Measurements from ENCODE around the gene LHFPL2.

Gene LHFPL2

GRCh38 chr5:78655746-78656290 lies 7.2 kb upstream of the LHFPL2 start:
- H3K9me3 ChIP-seq: no peaks in the 10 kb centered on the region
- no peaks in the 10 kb centered on the region for H3K4me1 ChIP-seq (ENCODE audit: control insufficient read depth in 1 of 2, insufficient read depth in 1 of 2, low read depth in 1 of 2, low read length in 1 of 2)
- no peaks in the 10 kb centered on the region for H3K36me3 ChIP-seq
- no peak for TF ChIP-seq CTCF (IDR thresholded peaks at IDR 0.05)
- no peak overlapping the region for H3K27ac ChIP-seq
- H3K4me3 ChIP-seq (ENCODE audit: low read depth in 1 of 2, low read length in 1 of 2): no peak overlapping the region
- H3K27me3 ChIP-seq: peaks cover 25% of the 10 kb centered on the region

GRCh38 chr5:78654386-78654785 lies 5.8 kb upstream of the LHFPL2 start:
- Histone ChIP-seq H3K36me3 (no peaks in the 10 kb centered on the region), H3K4me3 (ENCODE audit: low read depth in 1 of 2, low read length in 1 of 2) (no peak overlapping the region), H3K4me1 (ENCODE audit: control insufficient read depth in 1 of 2, insufficient read depth in 1 of 2, low read depth in 1 of 2, low read length in 1 of 2) (no peaks in the 10 kb centered on the region), H3K9me3 (no peaks in the 10 kb centered on the region), H3K27me3 (peaks cover 39% of the 10 kb centered on the region), H3K27ac (no peak overlapping the region)
- no peak for TF ChIP-seq CTCF (IDR thresholded peaks at IDR 0.05)

GRCh38 chr5:78653681-78654366 lies 5.3 kb upstream of the LHFPL2 start:
- H3K4me3 ChIP-seq (ENCODE audit: low read depth in 1 of 2, low read length in 1 of 2): no peak overlapping the region
- H3K4me1 ChIP-seq (ENCODE audit: control insufficient read depth in 1 of 2, insufficient read depth in 1 of 2, low read depth in 1 of 2, low read length in 1 of 2): no peaks in the 10 kb centered on the region
- no peaks in the 10 kb centered on the region for H3K9me3 ChIP-seq
- H3K36me3 ChIP-seq: no peaks in the 10 kb centered on the region
- TF ChIP-seq CTCF (IDR thresholded peaks at IDR 0.05): no peak
- H3K27ac ChIP-seq: no peak overlapping the region
- peaks cover 45% of the 10 kb centered on the region for H3K27me3 ChIP-seq

- Histone ChIP-seq H3K36me3 (no peaks in the 10 kb centered on the region), H3K27me3 (peaks cover 53% of the 10 kb centered on the region)
- TF ChIP-seq CTCF (IDR thresholded peaks at IDR 0.05): no peak
Observed at GRCh38 chr5:78653031-78653430, 4.5 kb upstream of the LHFPL2 start.

GRCh38 chr5:78651468-78651867 lies 2.9 kb upstream of the LHFPL2 start:
- H3K9me3 ChIP-seq: no peaks in the 10 kb centered on the region
- peaks cover 15 to 18% of the 10 kb centered on the region in 2 experiments for H3K4me1 ChIP-seq (ENCODE audit: control insufficient read depth in 1 of 2, insufficient read depth in 1 of 2, low read depth in 1 of 2, low read length in 1 of 2)
- no peak for TF ChIP-seq CTCF (IDR thresholded peaks at IDR 0.05)

More at GRCh38 chr5:78653031-78653430, 4.5 kb upstream of the LHFPL2 start:
- no peak overlapping the region for H3K27ac ChIP-seq
- H3K4me1 ChIP-seq (ENCODE audit: control insufficient read depth in 1 of 2, insufficient read depth in 1 of 2, low read depth in 1 of 2, low read length in 1 of 2): peaks cover 2 to 5% of the 10 kb centered on the region in 2 experiments
- no peak overlapping the region for H3K4me3 ChIP-seq (ENCODE audit: low read depth in 1 of 2, low read length in 1 of 2)
- no peaks in the 10 kb centered on the region for H3K9me3 ChIP-seq

More at GRCh38 chr5:78651468-78651867, 2.9 kb upstream of the LHFPL2 start:
- Histone ChIP-seq H3K4me3 (ENCODE audit: low read depth in 1 of 2, low read length in 1 of 2) (no peak overlapping the region), H3K27me3 (peaks cover 69% of the 10 kb centered on the region), H3K27ac (no peak overlapping the region), H3K36me3 (no peaks in the 10 kb centered on the region)
